GM18511 (cell line): Measurements from ENCODE around the gene NRF1.

Experiments used
- ATAC-seq: cut with Tn5 transposase; IDR thresholded peaks from one replicate; pipeline ENCODE4 v1.9.1; 2021; ENCODE audit warnings: mild to moderate bottlenecking, moderate library complexity; ENCODE audit not compliant: unreplicated experiment

NRF1 gene

DNA sequence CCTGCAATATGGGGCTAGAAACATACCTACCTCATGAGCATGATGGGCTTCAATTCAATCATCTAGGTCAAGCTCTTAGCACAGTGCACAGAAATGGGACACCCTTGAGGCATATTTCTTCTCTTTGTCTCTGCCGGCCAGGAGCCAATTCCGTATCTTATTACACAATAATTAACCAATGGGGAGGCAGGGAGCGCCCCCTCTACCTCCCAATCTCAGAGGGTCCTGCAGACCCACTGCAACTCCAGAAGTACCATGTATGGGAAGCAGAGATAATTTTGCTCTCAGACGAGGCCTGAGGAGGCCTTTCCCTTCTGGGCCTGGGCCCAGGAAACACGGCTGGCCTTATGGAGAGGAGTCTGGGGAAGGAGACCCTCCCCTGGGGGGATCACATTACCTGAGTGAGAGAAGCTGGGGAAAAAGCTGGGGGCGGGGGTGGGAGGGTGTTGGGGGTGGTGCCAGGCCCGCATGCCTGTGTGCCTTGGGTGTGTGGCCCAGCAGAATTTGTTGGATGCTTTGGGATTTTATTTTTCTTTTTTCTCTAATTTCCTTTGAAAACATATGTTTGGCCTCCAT, 185.8 kb downstream of the NRF1 start:
- no peak for ATAC-seq

- ATAC-seq, result no peak
Measured at GRCh38 chr7:129798616-129799349, 187.3 kb downstream of the NRF1 start.

- no peak for ATAC-seq
Measured at GRCh38 chr7:129799350-129799955, 187.9 kb downstream of the NRF1 start.

GRCh38 chr7:129800901-129801300, 189.4 kb downstream of the NRF1 start:
- no peak for ATAC-seq

GRCh38 chr7:129801882-129802281, 190.4 kb downstream of the NRF1 start:
- no peak for ATAC-seq

GRCh38 chr7:129803546-129804081, 192.1 kb downstream of the NRF1 start:
- no peak for ATAC-seq

DNA sequence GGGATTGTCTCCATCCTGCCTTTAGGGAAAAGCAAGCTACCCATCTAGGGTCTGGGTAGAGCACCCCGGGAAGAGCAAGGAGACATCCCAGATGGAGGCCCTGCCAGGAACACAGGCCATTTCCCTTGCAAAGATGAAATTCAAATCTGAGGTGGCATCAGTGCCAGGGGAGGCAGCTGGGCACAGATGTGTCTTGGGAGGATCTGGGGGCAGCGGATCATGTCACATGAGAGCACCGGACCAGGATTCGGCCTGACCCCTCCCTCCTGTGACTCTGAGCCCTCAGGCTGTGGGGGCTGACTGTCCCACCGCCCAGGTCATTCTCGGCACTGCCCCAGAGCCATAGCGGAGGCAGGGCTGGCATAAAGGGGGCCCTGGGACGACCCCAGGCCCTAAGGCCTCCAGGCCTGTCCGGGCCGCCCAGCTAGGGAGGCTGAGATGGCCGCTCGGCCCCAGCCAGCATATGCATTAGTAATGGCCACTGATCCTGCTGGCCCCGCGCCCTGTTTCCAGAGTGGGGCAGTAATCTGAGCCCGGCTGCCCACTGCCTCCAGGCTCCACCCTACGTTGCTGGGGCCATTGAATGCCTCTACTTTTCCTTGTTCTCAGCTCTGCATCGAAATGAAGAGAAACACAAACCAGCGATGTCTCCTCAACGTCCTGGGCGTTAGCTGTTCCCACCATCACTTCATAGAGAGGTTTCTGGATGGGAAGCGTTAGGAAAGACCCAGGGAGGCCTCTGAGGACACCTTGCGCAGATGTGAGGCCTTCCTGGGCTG, 192.8 kb downstream of the NRF1 start:
- ATAC-seq, result no peak

- ATAC-seq, result no peak
Measured at GRCh38 chr7:129804890-129805719, 193.6 kb downstream of the NRF1 start.
